ENCODE results near the gene OPRL1. TPM values are rescaled to one million over a fixed set of nuclear protein-coding genes. Genes with fewer than 3 reads are reported as not detected.
A peak's percentile ranks its signal among the peaks of the same experiment; 100 is the strongest.

The OPRL1 gene
- total RNA-seq, 1 experiment from 2014 or later: 3.9 TPM

GRCh38 chr20:64101731-64102621, 22.1 kb downstream of the OPRL1 start:
- Histone ChIP-seq H3K4me3 (peak overlapping the region; percentile 28), H3K9me3 (no peaks in the 10 kb centered on the region), H3K36me3 (no peaks in the 10 kb centered on the region), H3K27me3 (peaks cover 16% of the 10 kb centered on the region)
- DNase-seq: peak; percentile 37

GRCh38 chr20:64102647-64103354, 22.9 kb downstream of the OPRL1 start:
- Histone ChIP-seq H3K36me3 (no peaks in the 10 kb centered on the region), H3K4me3 (no peak overlapping the region; the same call in 1 of the 2 replicates), H3K27me3 (peaks cover 16% of the 10 kb centered on the region), H3K9me3 (no peaks in the 10 kb centered on the region)
- DNase-seq: no peak

GRCh38 chr20:64103871-64104666, 24.2 kb downstream of the OPRL1 start:
- H3K36me3 ChIP-seq: no peaks in the 10 kb centered on the region
- H3K27me3 ChIP-seq: peaks cover 16% of the 10 kb centered on the region
- no peak for DNase-seq
- no peak overlapping the region for H3K4me3 ChIP-seq
- H3K9me3 ChIP-seq: no peaks in the 10 kb centered on the region

GRCh38 chr20:64104667-64105451, 25.0 kb downstream of the OPRL1 start:
- Histone ChIP-seq H3K4me3 (no peak overlapping the region), H3K36me3 (no peaks in the 10 kb centered on the region), H3K27me3 (peaks cover 16% of the 10 kb centered on the region), H3K9me3 (no peaks in the 10 kb centered on the region)
- DNase-seq: no peak

- no peaks in the 10 kb centered on the region for H3K36me3 ChIP-seq
- H3K4me3 ChIP-seq: no peak overlapping the region
- DNase-seq: no peak
- no peaks in the 10 kb centered on the region for H3K9me3 ChIP-seq
- peaks cover 13% of the 10 kb centered on the region for H3K27me3 ChIP-seq
Observed at GRCh38 chr20:64105846-64106434, 26.1 kb downstream of the OPRL1 start.

GRCh38 chr20:64106435-64106961, 26.6 kb downstream of the OPRL1 start:
- DNase-seq: no peak
- Histone ChIP-seq H3K36me3 (no peaks in the 10 kb centered on the region), H3K4me3 (no peak overlapping the region), H3K9me3 (no peaks in the 10 kb centered on the region), H3K27me3 (peaks cover 8% of the 10 kb centered on the region)

- Histone ChIP-seq H3K9me3 (no peaks in the 10 kb centered on the region), H3K36me3 (no peaks in the 10 kb centered on the region), H3K4me3 (no peak within 1 kb of the TSS), H3K27me3 (peaks cover 3% of the 10 kb centered on the region; the same call in 1 of the 2 replicates)
- DNase-seq: no peak
Observed at GRCh38 chr20:64106981-64107735, 27.3 kb downstream of the OPRL1 start, which contains the start of gene NPBWR2. Gene NPBWR2 (minus strand): TSS chr20:64107565. CDS start chr20:64106831, 734 bp downstream.

- DNase-seq: no peak
- Histone ChIP-seq H3K9me3 (no peaks in the 10 kb centered on the region), H3K27me3 (no peaks in the 10 kb centered on the region)
Observed at GRCh38 chr20:64107736-64108457, 28.0 kb downstream of the OPRL1 start.

GRCh38 chr20:64108731-64109681, 29.1 kb downstream of the OPRL1 start:
- Histone ChIP-seq H3K4me3 (no peak overlapping the region), H3K9me3 (no peaks in the 10 kb centered on the region), H3K36me3 (no peaks in the 10 kb centered on the region), H3K27me3 (no peaks in the 10 kb centered on the region)
- no peak for DNase-seq

More at GRCh38 chr20:64107736-64108457, 28.0 kb downstream of the OPRL1 start:
- Histone ChIP-seq H3K4me3 (no peak overlapping the region), H3K36me3 (no peaks in the 10 kb centered on the region)

- H3K4me3 ChIP-seq: no peak overlapping the region
- no peak for DNase-seq
- H3K36me3 ChIP-seq: no peaks in the 10 kb centered on the region
- H3K27me3 ChIP-seq: no peaks in the 10 kb centered on the region
- no peaks in the 10 kb centered on the region for H3K9me3 ChIP-seq
Observed at GRCh38 chr20:64109831-64110391, 30.0 kb downstream of the OPRL1 start.

- no peaks in the 10 kb centered on the region for H3K36me3 ChIP-seq
- DNase-seq: no peak
- no peak overlapping the region for H3K4me3 ChIP-seq
- no peaks in the 10 kb centered on the region for H3K9me3 ChIP-seq
- no peaks in the 10 kb centered on the region for H3K27me3 ChIP-seq
Observed at GRCh38 chr20:64110411-64111068, 30.7 kb downstream of the OPRL1 start.

- H3K9me3 ChIP-seq: no peaks in the 10 kb centered on the region
- no peaks in the 10 kb centered on the region for H3K36me3 ChIP-seq
- H3K27me3 ChIP-seq: no peaks in the 10 kb centered on the region
- H3K4me3 ChIP-seq: no peak overlapping the region
- no peak for DNase-seq
Observed at GRCh38 chr20:64111841-64112641, 32.2 kb downstream of the OPRL1 start.
